GM12878 (cell line): ENCODE data around the gene CAPN2. TPM values are rescaled to one million over a fixed set of nuclear protein-coding genes. Genes with fewer than 3 reads are reported as not detected.

Experiments used
- ATAC-seq: fragments of 200-7000 bp; cut with Tn5 transposase; 3 replicates; pipeline ENCODE4 v1.9.1; 2020; ENCODE audit warnings: mild to moderate bottlenecking, moderate library complexity
- BruUV-seq: library from RNA; stranded (reverse); fragments of 400-500 nt; replicated peaks from 2 replicates; lab custom pipeline; 2021; lab: Mats Ljungman, UMichigan
- CTCF ChIA-PET: fragments of 300-600 bp; sonication (Branson Sonifier 250); formaldehyde crosslinking; extraction: SDS; loops from one replicate; lab custom pipeline; 2021; ENCODE audit warnings: inconsistent platforms; lab: Yijun Ruan, JAX
- POLR2A ChIA-PET: fragments of 350-600 bp; formaldehyde crosslinking; extraction: SDS; loops from one replicate; lab custom pipeline; 2021; ENCODE audit warnings: inconsistent platforms; lab: Charles Lee
- RAD21 ChIA-PET: fragments of 300-600 bp; sonication (Branson Sonifier 250); formaldehyde crosslinking; loops from one replicate; lab custom pipeline; 2023; ENCODE audit warnings: antibody characterized with exemption; ENCODE audit not compliant: unreplicated experiment; lab: Charles Lee
- SMC1A ChIA-PET: fragments of 300-600 bp; sonication (Branson Sonifier 250); formaldehyde crosslinking; loops from one replicate; lab custom pipeline; 2023; ENCODE audit not compliant: unreplicated experiment, uncharacterized antibody; lab: Charles Lee
- DNase-seq: peaks from one replicate; pipeline ENCODE4 v3.0.0-alpha.2; 2011; ENCODE audit warnings: low read depth, low spot score
- FAIRE-seq: peaks from 3 replicates; lab custom pipeline; 2011; peaks lifted over from hg19 to GRCh38; lab: Jason Lieb, UNC
- H2AFZ ChIP-seq: 2 replicates; pipeline ENCODE4 v1.6.0; 2011; ENCODE audit warnings: low read depth, low read length, control low read depth; ENCODE audit not compliant: control insufficient read depth
- H3K27ac ChIP-seq: 2 replicates; pipeline ENCODE4 v1.5.1; 2011; ENCODE audit warnings: control low read depth; ENCODE audit not compliant: control insufficient read depth, insufficient read depth
- H3K27me3 ChIP-seq, 2 experiments: replicated peaks in 1 of 2; 2 replicates each; pipeline versions ENCODE4 v1.6.0 to v1.6.1; 2011; ENCODE audit warnings: low read length in 1 of 2; ENCODE audit not compliant: control insufficient read depth in 2 of 2, insufficient read depth in 2 of 2
- H3K36me3 ChIP-seq, 2 experiments: 2 replicates each; pipeline ENCODE4 v1.5.1; 2011; ENCODE audit warnings: low read length in 1 of 2; ENCODE audit not compliant: control insufficient read depth in 2 of 2, insufficient read depth in 2 of 2
- H3K4me1 ChIP-seq: 2 replicates; pipeline ENCODE4 v1.6.1; 2011; ENCODE audit warnings: mild to moderate bottlenecking, low read length, moderate library complexity, mixed read lengths; ENCODE audit not compliant: control insufficient read depth, insufficient read depth
- H3K4me2 ChIP-seq: 2 replicates; pipeline ENCODE4 v1.6.0; 2011; ENCODE audit warnings: control low read depth; ENCODE audit not compliant: control insufficient read depth, insufficient read depth
- H3K4me3 ChIP-seq: fragments of 200-600 bp; sonication (generic); 2 replicates; pipeline ENCODE4 v1.5.1; 2016
- H3K79me2 ChIP-seq: 2 replicates; pipeline ENCODE4 v1.6.0; 2011; ENCODE audit warnings: low read length; ENCODE audit not compliant: control insufficient read depth, insufficient read depth
- H3K9ac ChIP-seq: 2 replicates; pipeline ENCODE4 v1.8.0; 2011; ENCODE audit warnings: low read length, control low read depth, mixed read lengths; ENCODE audit not compliant: control insufficient read depth, insufficient read depth
- H3K9me3 ChIP-seq: replicated peaks from 3 replicates; pipeline ENCODE4 v1.5.1; 2011; ENCODE audit warnings: mild to moderate bottlenecking, low read length; ENCODE audit not compliant: control insufficient read depth, insufficient read depth
- H4K20me1 ChIP-seq: 2 replicates; pipeline ENCODE4 v1.6.0; 2011; ENCODE audit not compliant: control insufficient read depth, insufficient read depth
- EGR1 ChIP-seq, 2 experiments: IDR thresholded peaks; 1 replicate in 1 of 2; 2 replicates in 1 of 2; pipeline ENCODE4 v1.6.1; 2011 to 2012; ENCODE audit warnings: low read depth in 2 of 2, low read length in 2 of 2, borderline replicate concordance in 1 of 2, mild to moderate bottlenecking in 1 of 2, moderate library complexity in 1 of 2
- MYB ChIP-seq: fragments of 150-350 bp; IDR thresholded peaks from 2 replicates; pipeline ENCODE4 v1.6.1; 2014; ENCODE audit warnings: mild to moderate bottlenecking, low read depth, low read length, borderline replicate concordance
- RUNX3 ChIP-seq: IDR thresholded peaks from 2 replicates; pipeline ENCODE4 v1.6.1; 2012; ENCODE audit warnings: low read length, inconsistent platforms
- SIN3A ChIP-seq: IDR thresholded peaks from 2 replicates; pipeline ENCODE4 v1.6.1; 2012; ENCODE audit warnings: low read depth, low read length, improper control_type of control experiment
- STAT3 ChIP-seq: IDR thresholded peaks from 2 replicates; pipeline ENCODE4 v1.6.1; 2011; ENCODE audit warnings: low read depth, low read length, improper control_type of control experiment
- SUPT20H ChIP-seq: IDR thresholded peaks from 2 replicates; pipeline ENCODE4 v1.6.1; 2011; ENCODE audit warnings: low read depth, mild to moderate bottlenecking, low read length, moderate library complexity, borderline replicate concordance; ENCODE audit not compliant: control insufficient read depth
- TARDBP ChIP-seq: IDR thresholded peaks from 2 replicates; pipeline ENCODE4 v1.6.1; 2016; ENCODE audit warnings: borderline replicate concordance
- TCF7 ChIP-seq: IDR thresholded peaks from 2 replicates; pipeline ENCODE4 v1.6.1; 2014; ENCODE audit warnings: antibody characterized with exemption, borderline replicate concordance
- YBX1 ChIP-seq: fragments of 450-650 bp; IDR thresholded peaks from 2 replicates; pipeline ENCODE4 v1.6.1; 2016; ENCODE audit warnings: antibody characterized with exemption
- ZNF217 ChIP-seq: fragments of 450-650 bp; IDR thresholded peaks from 2 replicates; pipeline ENCODE4 v1.6.1; 2017; ENCODE audit warnings: antibody characterized with exemption, mild to moderate bottlenecking
- ZNF24 ChIP-seq: fragments of 450-650 bp; IDR thresholded peaks from 2 replicates; pipeline ENCODE4 v1.6.1; 2017; ENCODE audit warnings: antibody characterized with exemption, mild to moderate bottlenecking
- WGBS: methylation state at CpG from one replicate; pipeline ENCODE4 v1.1.6; 2016; ENCODE audit warnings: low lambda C conversion rate; ENCODE audit not compliant: insufficient replicate concordance, insufficient coverage; ENCODE audit errors: missing lambda C conversion rate; 5-methylcytosine and 5-hydroxymethylcytosine counted together
- in situ Hi-C: fragments of 300-500 bp; cut with MboI; formaldehyde crosslinking; loops from 9 replicates; pipeline ENCODE4 v1.14.3; 2018; ENCODE audit warnings: mixed read lengths
- intact Hi-C: fragments of 100-400 bp; cut with micrococcal nuclease; formaldehyde crosslinking; loops from one replicate; pipeline ENCODE4 v1.14.2; 2022; ENCODE audit not compliant: unreplicated experiment
- polyA plus RNA-seq, 11 experiments: library from polyadenylated mRNA; depleted of rRNA in 4 of 11; unstranded in 6 of 11; stranded (reverse) in 5 of 11; fragments of >200 nt; fragmentation: Nextera tagmentation in 4 of 11; fragmentation: Illumina TruSeq in 1 of 11; extraction: Ambion mirVana in 4 of 11; extraction: Trizol in 1 of 11; gene quantifications; 1 replicate in 1 of 11; 2 replicates in 10 of 11; pipeline versions ENCODE4 v1.2.1 to v1.2.3, GENCODE V29; 2011 to 2016; ENCODE audit warnings: inconsistent platforms in 2 of 11, missing spikeins in 2 of 11, low read depth in 1 of 11
- total RNA-seq, 4 experiments: library from RNA; depleted of rRNA in 3 of 4; stranded (reverse); fragments of >200 nt in 3 of 4; fragmentation: Illumina TruSeq in 1 of 4; extraction: Trizol in 1 of 4; gene quantifications; 2 replicates each; pipeline versions ENCODE4 v1.2.1 to v1.2.3, GENCODE V29; 2013 to 2021
- TF ChIP-seq, protein P1 (sequence below): IDR thresholded peaks from 2 replicates; pipeline ENCODE4 v1.6.1; 2011; ENCODE audit warnings: borderline replicate concordance, low read depth, mild to moderate bottlenecking, moderate library complexity, low read length; ENCODE audit not compliant: insufficient read depth, poor library complexity, severe bottlenecking
- TF ChIP-seq, protein P2 (sequence below), 3 experiments: IDR thresholded peaks in 2 of 3; conservative IDR thresholded peaks in 1 of 3; 2 replicates each; pipeline ENCODE4 v1.5.1; 2011; ENCODE audit warnings: low read depth in 3 of 3, low read length in 3 of 3, mild to moderate bottlenecking in 3 of 3, control low read depth in 2 of 3, moderate library complexity in 2 of 3, inconsistent platforms in 1 of 3, mixed read lengths in 1 of 3; ENCODE audit not compliant: control insufficient read depth in 2 of 3, insufficient read depth in 1 of 3; ENCODE audit errors: extremely low read depth in 1 of 3

The CAPN2 gene
- total and polyA plus RNA-seq, 10 of the 15 experiments (the other 5 are each of a cell fraction or from before 2014, with no cell fraction given), result 6.0 to 21.4 (median 16.6) TPM

GRCh38 chr1:223780949-223781348, 68.6 kb downstream of the CAPN2 start:
- RAD21 ChIA-PET, result interaction anchor here (1.0 to 1.5 kb wide), 2 partner anchors 9 to 40 kb away, joined by 3 to 6 read pairs; no protein-coding TSS in a partner anchor
- Histone ChIP-seq H2AFZ (no peak overlapping the region), H3K4me2 (no peak overlapping the region), H3K4me3 (no peak overlapping the region), H3K36me3 (no peaks in the 10 kb centered on the region; a peak in 2 of 4 replicates), H4K20me1 (no peaks in the 10 kb centered on the region), H3K9ac (no peak overlapping the region), H3K27me3 (no peaks in the 10 kb centered on the region), H3K4me1 (no peaks in the 10 kb centered on the region), H3K27ac (no peak overlapping the region)
- BruUV-seq, result no TSS peak
- in situ Hi-C loops, result no loop called here
- SMC1A ChIA-PET, result interaction anchor here (0.8 to 1.7 kb wide), 6 partner anchors 9 to 270 kb away, joined by 3 to 12 read pairs (median 4); no protein-coding TSS in a partner anchor
- CTCF ChIA-PET, result interaction anchor here (2.6 to 3.1 kb wide), 2 partner anchors 9 to 32 kb away, joined by 7 to 11 read pairs; no protein-coding TSS in a partner anchor
- no peak for DNase-seq
- intact Hi-C loops, result no loop called here
- TF ChIP-seq EGR1 (IDR thresholded peaks at IDR 0.05; ENCODE audit: borderline replicate concordance in 1 of 2, low read depth in 2 of 2, low read length in 2 of 2) (no peak), ZNF217 (no peak), SUPT20H (no peak), TCF7 (peak; percentile 80; the same call in 1 of the 2 replicates), ZNF24 (no peak), RUNX3 (peak; percentile 35; the same call in 1 of the 2 replicates), MYB (no peak), STAT3 (no peak), SIN3A (no peak), YBX1 (no peak), TARDBP (no peak)
- TF ChIP-seq, protein P1, sequence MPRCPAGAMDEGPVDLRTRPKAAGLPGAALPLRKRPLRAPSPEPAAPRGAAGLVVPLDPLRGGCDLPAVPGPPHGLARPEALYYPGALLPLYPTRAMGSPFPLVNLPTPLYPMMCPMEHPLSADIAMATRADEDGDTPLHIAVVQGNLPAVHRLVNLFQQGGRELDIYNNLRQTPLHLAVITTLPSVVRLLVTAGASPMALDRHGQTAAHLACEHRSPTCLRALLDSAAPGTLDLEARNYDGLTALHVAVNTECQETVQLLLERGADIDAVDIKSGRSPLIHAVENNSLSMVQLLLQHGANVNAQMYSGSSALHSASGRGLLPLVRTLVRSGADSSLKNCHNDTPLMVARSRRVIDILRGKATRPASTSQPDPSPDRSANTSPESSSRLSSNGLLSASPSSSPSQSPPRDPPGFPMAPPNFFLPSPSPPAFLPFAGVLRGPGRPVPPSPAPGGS, result no peak
- TF ChIP-seq, protein P2, sequence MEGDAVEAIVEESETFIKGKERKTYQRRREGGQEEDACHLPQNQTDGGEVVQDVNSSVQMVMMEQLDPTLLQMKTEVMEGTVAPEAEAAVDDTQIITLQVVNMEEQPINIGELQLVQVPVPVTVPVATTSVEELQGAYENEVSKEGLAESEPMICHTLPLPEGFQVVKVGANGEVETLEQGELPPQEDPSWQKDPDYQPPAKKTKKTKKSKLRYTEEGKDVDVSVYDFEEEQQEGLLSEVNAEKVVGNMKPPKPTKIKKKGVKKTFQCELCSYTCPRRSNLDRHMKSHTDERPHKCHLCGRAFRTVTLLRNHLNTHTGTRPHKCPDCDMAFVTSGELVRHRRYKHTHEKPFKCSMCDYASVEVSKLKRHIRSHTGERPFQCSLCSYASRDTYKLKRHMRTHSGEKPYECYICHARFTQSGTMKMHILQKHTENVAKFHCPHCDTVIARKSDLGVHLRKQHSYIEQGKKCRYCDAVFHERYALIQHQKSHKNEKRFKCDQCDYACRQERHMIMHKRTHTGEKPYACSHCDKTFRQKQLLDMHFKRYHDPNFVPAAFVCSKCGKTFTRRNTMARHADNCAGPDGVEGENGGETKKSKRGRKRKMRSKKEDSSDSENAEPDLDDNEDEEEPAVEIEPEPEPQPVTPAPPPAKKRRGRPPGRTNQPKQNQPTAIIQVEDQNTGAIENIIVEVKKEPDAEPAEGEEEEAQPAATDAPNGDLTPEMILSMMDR (IDR thresholded peaks at IDR 0.05 in 2 of 3, conservative IDR thresholded peaks at IDR 0.05 in 1 of 3; ENCODE audit: control insufficient read depth in 2 of 3, extremely low read depth in 1 of 3, insufficient read depth in 1 of 3, low read depth in 3 of 3, low read length in 3 of 3), result no peak
- TF ChIP-seq, all 136 proteins: peak for 2
- Histone ChIP-seq H3K79me2 (no peaks in the 10 kb centered on the region), H3K9me3 (no peaks in the 10 kb centered on the region)
- no peak for FAIRE-seq
- WGBS, result 17% methylated on average over 6 of the region's 6 CpGs
- peak; percentile 25; the same call in 2 of the 3 replicates for ATAC-seq
- POLR2A ChIA-PET, result interaction anchor here (0.8 kb wide), 1 partner anchor 21 kb away, joined by 3 read pairs; no protein-coding TSS in a partner anchor
